ENCODE measurements around the gene MGP.

GRCh38 chr12:14935031-14935430, 49.4 kb upstream of the MGP start:
- TF ChIP-seq, protein P1, sequence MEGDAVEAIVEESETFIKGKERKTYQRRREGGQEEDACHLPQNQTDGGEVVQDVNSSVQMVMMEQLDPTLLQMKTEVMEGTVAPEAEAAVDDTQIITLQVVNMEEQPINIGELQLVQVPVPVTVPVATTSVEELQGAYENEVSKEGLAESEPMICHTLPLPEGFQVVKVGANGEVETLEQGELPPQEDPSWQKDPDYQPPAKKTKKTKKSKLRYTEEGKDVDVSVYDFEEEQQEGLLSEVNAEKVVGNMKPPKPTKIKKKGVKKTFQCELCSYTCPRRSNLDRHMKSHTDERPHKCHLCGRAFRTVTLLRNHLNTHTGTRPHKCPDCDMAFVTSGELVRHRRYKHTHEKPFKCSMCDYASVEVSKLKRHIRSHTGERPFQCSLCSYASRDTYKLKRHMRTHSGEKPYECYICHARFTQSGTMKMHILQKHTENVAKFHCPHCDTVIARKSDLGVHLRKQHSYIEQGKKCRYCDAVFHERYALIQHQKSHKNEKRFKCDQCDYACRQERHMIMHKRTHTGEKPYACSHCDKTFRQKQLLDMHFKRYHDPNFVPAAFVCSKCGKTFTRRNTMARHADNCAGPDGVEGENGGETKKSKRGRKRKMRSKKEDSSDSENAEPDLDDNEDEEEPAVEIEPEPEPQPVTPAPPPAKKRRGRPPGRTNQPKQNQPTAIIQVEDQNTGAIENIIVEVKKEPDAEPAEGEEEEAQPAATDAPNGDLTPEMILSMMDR (IDR thresholded peaks at IDR 0.05 in 4 of 5, conservative IDR thresholded peaks at IDR 0.05 in 1 of 5), result no peak
- no peak for TF ChIP-seq POLR2A (IDR thresholded peaks at IDR 0.05)
